ENCODE results near the gene SSC5D. TPM values are rescaled to one million over a fixed set of nuclear protein-coding genes. Genes with fewer than 3 reads are reported as not detected.

SSC5D gene
- total and polyA plus RNA-seq, 9 of the 15 experiments (the other 6 are each of a cell fraction or from before 2014, with no cell fraction given): 0.04 to 0.71 (median 0.14) TPM; not detected in 2

- TF ChIP-seq BRF1 (IDR thresholded peaks at IDR 0.05; ENCODE audit: borderline replicate concordance, extremely low read depth, insufficient read length): no peak
- no peak for TF ChIP-seq TAF15 (IDR thresholded peaks at IDR 0.05; ENCODE audit: low read depth, low read length)
- no peak for TF ChIP-seq PYGO2 (tag; IDR thresholded peaks at IDR 0.05)
- no peak for TF ChIP-seq MTF1 (CRISPR knock-in tag; IDR thresholded peaks at IDR 0.05; ENCODE audit: borderline replicate concordance)
- TF ChIP-seq SMARCA4 (IDR thresholded peaks at IDR 0.05): no peak
- no peak for TF ChIP-seq THAP7 (CRISPR knock-in tag; IDR thresholded peaks at IDR 0.05)
- no peak for TF ChIP-seq SNIP1 (IDR thresholded peaks at IDR 0.05; ENCODE audit: low read depth)
- no peak for TF ChIP-seq MYC (IDR thresholded peaks at IDR 0.05; ENCODE audit: low read depth, low read length)
- no peak for TF ChIP-seq MYC (CRISPR knock-in tag; IDR thresholded peaks at IDR 0.05; ENCODE audit: borderline replicate concordance, low read depth)
- TF ChIP-seq, protein P1, sequence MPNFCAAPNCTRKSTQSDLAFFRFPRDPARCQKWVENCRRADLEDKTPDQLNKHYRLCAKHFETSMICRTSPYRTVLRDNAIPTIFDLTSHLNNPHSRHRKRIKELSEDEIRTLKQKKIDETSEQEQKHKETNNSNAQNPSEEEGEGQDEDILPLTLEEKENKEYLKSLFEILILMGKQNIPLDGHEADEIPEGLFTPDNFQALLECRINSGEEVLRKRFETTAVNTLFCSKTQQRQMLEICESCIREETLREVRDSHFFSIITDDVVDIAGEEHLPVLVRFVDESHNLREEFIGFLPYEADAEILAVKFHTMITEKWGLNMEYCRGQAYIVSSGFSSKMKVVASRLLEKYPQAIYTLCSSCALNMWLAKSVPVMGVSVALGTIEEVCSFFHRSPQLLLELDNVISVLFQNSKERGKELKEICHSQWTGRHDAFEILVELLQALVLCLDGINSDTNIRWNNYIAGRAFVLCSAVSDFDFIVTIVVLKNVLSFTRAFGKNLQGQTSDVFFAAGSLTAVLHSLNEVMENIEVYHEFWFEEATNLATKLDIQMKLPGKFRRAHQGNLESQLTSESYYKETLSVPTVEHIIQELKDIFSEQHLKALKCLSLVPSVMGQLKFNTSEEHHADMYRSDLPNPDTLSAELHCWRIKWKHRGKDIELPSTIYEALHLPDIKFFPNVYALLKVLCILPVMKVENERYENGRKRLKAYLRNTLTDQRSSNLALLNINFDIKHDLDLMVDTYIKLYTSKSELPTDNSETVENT (CRISPR knock-in tag; IDR thresholded peaks at IDR 0.05): no peak
- TF ChIP-seq ADNP (tag; IDR thresholded peaks at IDR 0.05): no peak
- TF ChIP-seq GTF3C2 (IDR thresholded peaks at IDR 0.05; ENCODE audit: borderline replicate concordance, extremely low read depth, insufficient read length): no peak
- TF ChIP-seq FOXJ3 (CRISPR knock-in tag; IDR thresholded peaks at IDR 0.05): no peak
- no peak for TF ChIP-seq HNRNPL (IDR thresholded peaks at IDR 0.05; ENCODE audit: low read depth, low read length)
- no peak for TF ChIP-seq TAF1 (IDR thresholded peaks at IDR 0.05; ENCODE audit: control insufficient read depth, extremely low read depth, insufficient read depth, low read length, severe bottlenecking)
- TF ChIP-seq STAT5B (CRISPR knock-in tag; IDR thresholded peaks at IDR 0.05): no peak
- no peak for TF ChIP-seq GATAD2A (IDR thresholded peaks at IDR 0.05)
Measured at GRCh38 chr19:55452749-55453346, 35.4 kb upstream of the SSC5D start (continued).
